Type B pancreatic cell (in vitro differentiated cells): ENCODE measurements around the gene SGSM2. TPM values are rescaled to one million over a fixed set of nuclear protein-coding genes. Genes with fewer than 3 reads are reported as not detected.

Source experiments
- DNase-seq: peaks from one replicate; pipeline ENCODE4 v3.0.0; 2021; ENCODE audit warnings: mixed read lengths; ENCODE audit not compliant: unreplicated experiment; ENCODE audit errors: extremely low spot score
- H3K27ac Mint-ChIP-seq: 2 replicates; pipeline ENCODE4 v1.8.0; 2021; ENCODE audit warnings: mild to moderate bottlenecking, mixed read lengths
- H3K27me3 Mint-ChIP-seq: 2 replicates; pipeline ENCODE4 v1.8.0; 2021; ENCODE audit warnings: mixed read lengths
- H3K36me3 Mint-ChIP-seq: 2 replicates; pipeline ENCODE4 v1.8.0; 2021; ENCODE audit warnings: mixed read lengths
- H3K4me1 Mint-ChIP-seq: one replicate; pipeline ENCODE4 v1.8.0; 2021; ENCODE audit warnings: mixed read lengths; ENCODE audit not compliant: unreplicated experiment
- H3K4me3 Mint-ChIP-seq: 2 replicates; pipeline ENCODE4 v1.8.0; 2021; ENCODE audit warnings: mild to moderate bottlenecking, mixed read lengths
- H3K9me3 Mint-ChIP-seq: 2 replicates; pipeline ENCODE4 v1.8.0; 2021; ENCODE audit warnings: mixed read lengths
- CTCF ChIP-seq: fragments of 200-600 bp; sonication (generic); conservative IDR thresholded peaks from 2 replicates; pipeline ENCODE4 v1.5.0; 2021; ENCODE audit warnings: antibody characterized with exemption, mild to moderate bottlenecking
- long read RNA-seq: library from polyadenylated mRNA; unstranded; transcript quantifications from one replicate; pipeline ENCODE4 v2.0.0, GENCODE V29; 2020
- total RNA-seq: library from RNA; stranded (reverse); gene quantifications from 2 replicates; pipeline ENCODE4 v1.2.1, GENCODE V29; 2021; ENCODE audit warnings: low replicate concordance

The SGSM2 gene, protein sequence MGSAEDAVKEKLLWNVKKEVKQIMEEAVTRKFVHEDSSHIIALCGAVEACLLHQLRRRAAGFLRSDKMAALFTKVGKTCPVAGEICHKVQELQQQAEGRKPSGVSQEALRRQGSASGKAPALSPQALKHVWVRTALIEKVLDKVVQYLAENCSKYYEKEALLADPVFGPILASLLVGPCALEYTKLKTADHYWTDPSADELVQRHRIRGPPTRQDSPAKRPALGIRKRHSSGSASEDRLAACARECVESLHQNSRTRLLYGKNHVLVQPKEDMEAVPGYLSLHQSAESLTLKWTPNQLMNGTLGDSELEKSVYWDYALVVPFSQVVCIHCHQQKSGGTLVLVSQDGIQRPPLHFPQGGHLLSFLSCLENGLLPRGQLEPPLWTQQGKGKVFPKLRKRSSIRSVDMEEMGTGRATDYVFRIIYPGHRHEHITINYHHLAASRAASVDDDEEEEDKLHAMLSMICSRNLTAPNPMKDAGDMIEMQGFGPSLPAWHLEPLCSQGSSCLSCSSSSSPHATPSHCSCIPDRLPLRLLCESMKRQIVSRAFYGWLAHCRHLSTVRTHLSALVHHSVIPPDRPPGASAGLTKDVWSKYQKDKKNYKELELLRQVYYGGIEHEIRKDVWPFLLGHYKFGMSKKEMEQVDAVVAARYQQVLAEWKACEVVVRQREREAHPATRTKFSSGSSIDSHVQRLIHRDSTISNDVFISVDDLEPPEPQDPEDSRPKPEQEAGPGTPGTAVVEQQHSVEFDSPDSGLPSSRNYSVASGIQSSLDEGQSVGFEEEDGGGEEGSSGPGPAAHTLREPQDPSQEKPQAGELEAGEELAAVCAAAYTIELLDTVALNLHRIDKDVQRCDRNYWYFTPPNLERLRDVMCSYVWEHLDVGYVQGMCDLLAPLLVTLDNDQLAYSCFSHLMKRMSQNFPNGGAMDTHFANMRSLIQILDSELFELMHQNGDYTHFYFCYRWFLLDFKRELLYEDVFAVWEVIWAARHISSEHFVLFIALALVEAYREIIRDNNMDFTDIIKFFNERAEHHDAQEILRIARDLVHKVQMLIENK
- 64.1 and 74.3 TPM in 2 replicates for total RNA-seq
- long read RNA-seq, partial matches to known transcripts, result 2 of 5 reads
- long read RNA-seq, other reads (novel, unspliced or antisense), result 3 of 5 reads

DNA sequence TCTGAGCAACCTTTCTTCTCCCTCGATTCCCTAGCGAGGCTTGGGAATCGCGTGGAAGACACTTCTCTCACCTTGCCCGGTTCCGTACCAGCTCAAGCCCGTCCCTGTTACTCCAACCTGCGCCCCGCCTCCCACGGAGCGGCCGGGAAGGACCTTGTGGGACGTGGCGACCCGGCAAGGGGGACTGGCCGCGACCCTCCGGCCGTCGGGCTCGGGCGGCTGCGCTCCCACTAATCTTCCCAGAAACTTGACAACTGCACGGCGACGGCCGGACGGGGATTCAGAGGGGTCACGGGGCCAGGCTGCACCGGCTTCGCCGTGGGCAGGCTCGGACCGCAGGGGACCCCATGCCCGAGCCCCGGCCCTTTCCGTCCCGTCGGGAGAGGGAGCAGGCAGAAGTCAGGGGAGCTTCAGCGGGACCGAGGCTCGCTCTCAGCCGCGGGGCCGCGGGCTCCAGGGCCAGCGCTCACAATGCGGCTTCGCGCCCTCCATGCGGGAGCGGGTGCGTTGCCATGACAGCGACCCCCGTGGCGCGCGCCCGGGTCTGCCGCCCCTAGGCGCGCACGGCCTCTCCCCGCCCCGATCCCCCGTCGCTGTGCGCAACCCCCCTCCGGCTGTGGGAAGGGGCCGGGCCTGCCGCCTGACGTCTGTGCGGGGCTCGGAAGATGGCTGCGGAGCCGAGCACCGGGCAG lies at the start of gene SGSM2:
Gene SGSM2, plus strand, starts transcription at position 650 of the 692 bp plus-strand sequence. CDS start 188 bp downstream, outside the sequence.
- Mint-ChIP-seq H3K4me1 (peaks cover 22% of the 10 kb centered on the region), H3K36me3 (peaks cover 15% of the 10 kb centered on the region), H3K27me3 (no peaks in the 10 kb centered on the region), H3K4me3 (peak within 1 kb of the TSS; percentile 99), H3K27ac (peak within 1 kb of the TSS; percentile 94), H3K9me3 (no peaks in the 10 kb centered on the region)
- TF ChIP-seq CTCF, result no peak
- no peak for DNase-seq

DNA sequence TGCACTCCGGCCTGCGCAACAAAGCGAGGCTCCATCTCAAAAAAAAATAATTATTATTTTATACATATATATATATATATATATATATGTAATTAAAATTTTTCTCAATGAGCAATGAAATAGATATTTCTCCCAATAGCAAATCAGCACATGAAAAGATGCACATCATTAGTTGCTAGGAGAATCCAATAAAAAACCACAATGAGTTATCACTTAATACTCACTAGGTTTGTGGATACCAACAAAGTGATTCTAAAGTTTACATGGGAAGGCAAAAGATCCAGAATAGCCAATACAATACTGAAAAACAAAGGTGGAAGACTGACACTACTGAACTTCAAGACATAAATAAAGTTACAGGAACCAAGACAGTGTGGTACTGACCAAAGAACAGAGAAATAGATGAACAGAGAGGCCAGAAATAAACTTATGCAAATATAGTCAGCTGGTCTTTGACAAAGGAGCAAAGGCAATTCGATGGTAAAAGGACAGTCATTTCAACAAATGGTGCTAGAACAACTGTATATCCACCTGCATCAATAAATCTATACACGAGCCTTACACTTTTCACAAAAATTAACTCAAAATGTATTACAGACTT lies 47.3 kb upstream of the SGSM2 start:
- no peak for TF ChIP-seq CTCF
- Mint-ChIP-seq H3K27me3 (no peaks in the 10 kb centered on the region), H3K4me1 (no peaks in the 10 kb centered on the region), H3K36me3 (peaks cover 34% of the 10 kb centered on the region), H3K27ac (no peak overlapping the region), H3K9me3 (no peaks in the 10 kb centered on the region), H3K4me3 (no peak overlapping the region)
- DNase-seq, result no peak

GRCh38 chr17:2292100-2292499 lies 45.2 kb upstream of the SGSM2 start:
- Mint-ChIP-seq H3K36me3 (peaks cover 46% of the 10 kb centered on the region), H3K27ac (no peak overlapping the region), H3K27me3 (no peaks in the 10 kb centered on the region), H3K4me3 (no peak overlapping the region), H3K9me3 (no peaks in the 10 kb centered on the region), H3K4me1 (peaks cover 11% of the 10 kb centered on the region)
- DNase-seq, result no peak
- TF ChIP-seq CTCF, result no peak

GRCh38 chr17:2295575-2295974 lies 41.7 kb upstream of the SGSM2 start:
- peaks cover 53% of the 10 kb centered on the region for H3K36me3 Mint-ChIP-seq
- H3K9me3 Mint-ChIP-seq, result no peaks in the 10 kb centered on the region
- H3K27me3 Mint-ChIP-seq, result no peaks in the 10 kb centered on the region
- no peak for DNase-seq
- H3K4me3 Mint-ChIP-seq, result no peak overlapping the region
- peaks cover 11% of the 10 kb centered on the region for H3K4me1 Mint-ChIP-seq
- TF ChIP-seq CTCF, result no peak
- H3K27ac Mint-ChIP-seq, result peak overlapping the region; percentile 35

DNA sequence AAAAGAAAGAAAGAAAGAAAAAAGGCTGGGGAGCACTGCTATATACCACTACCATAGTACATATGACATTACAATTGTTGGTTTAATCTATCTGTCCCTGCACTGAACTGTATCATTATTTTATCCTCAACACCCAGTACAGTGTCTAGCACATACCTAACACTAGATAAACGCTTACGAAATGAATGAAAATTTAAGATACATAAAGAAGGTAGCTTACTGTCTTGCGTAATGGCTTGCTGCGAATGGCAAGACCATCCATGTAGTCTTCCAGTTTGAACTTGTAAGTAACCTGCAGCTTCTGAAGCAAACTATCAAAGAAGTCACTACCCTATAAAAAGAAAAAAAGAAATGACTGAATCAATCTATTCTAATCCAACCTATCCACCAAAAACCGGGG lies 40.3 kb upstream of the SGSM2 start:
- Mint-ChIP-seq H3K4me3 (no peak overlapping the region), H3K36me3 (peaks cover 48% of the 10 kb centered on the region), H3K27me3 (no peaks in the 10 kb centered on the region), H3K27ac (no peak overlapping the region), H3K9me3 (no peaks in the 10 kb centered on the region), H3K4me1 (peaks cover 11% of the 10 kb centered on the region)
- DNase-seq, result no peak
- TF ChIP-seq CTCF, result no peak
